ENCODE results near the gene UBE4B. TPM values are rescaled to one million over a fixed set of nuclear protein-coding genes. Genes with fewer than 3 reads are reported as not detected.
A peak's percentile ranks its signal among the peaks of the same experiment; 100 is the strongest.

UBE4B gene
- total RNA-seq, 1 experiment from 2014 or later: 44.7 TPM

DNA sequence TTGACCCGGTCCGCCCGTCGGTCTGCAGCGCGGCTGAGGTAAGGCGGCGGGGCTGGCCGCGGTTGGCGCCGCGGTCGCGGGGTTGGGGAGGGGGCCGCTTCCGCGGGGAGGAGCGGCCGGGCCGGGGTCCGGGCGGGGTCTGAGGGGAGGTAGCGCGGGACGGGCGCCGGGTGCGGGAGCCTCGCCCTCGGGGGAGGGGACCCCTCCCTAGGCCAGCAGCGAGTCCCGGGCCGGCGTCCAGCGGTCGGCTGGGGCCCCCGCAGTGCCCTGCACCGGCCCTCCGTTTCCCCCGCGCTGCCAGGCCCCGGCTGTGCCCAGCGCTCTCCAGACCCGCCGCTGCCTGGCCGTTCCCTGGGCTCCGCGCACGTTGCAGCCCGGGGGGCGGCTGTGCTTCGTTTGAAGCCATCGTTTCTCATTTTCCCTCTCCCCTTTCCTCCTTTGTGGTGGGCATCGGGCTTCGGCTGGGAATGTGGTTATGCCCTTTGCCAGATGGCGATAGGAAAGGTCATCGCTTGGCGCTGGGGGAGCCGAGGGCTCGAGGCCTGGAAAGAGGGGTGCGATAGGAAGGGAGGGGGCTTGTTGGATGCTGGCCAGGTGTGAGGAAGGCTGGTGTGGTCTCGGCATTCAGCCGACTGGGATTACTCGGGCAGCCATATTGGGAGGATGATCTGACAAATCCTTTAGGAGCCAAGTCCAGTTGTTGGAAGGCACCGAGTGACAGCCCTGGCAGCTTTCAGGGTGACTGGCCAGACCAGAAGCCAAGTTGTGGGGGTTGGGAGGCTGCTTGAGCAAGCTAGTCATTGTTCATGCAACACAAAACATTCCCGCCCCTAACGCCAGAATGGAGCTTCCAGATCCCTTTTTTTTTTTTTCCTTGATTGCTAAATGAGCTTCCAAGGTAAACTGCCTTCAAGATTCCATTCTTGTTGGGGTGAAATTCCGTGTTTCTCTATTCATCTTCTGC lies 178.4 kb downstream of the UBE4B start (continued):
- TF ChIP-seq CTCF (IDR thresholded peaks at IDR 0.05 in 2 of 3, conservative IDR thresholded peaks at IDR 0.05 in 1 of 3; ENCODE audit: borderline replicate concordance in 1 of 3, insufficient read depth in 1 of 3, low read depth in 2 of 3, low read length in 2 of 3): no peak
- peak; percentile 28; the same call in 1 of the 2 replicates for TF ChIP-seq POLR2AphosphoS5 (IDR thresholded peaks at IDR 0.05; ENCODE audit: low read depth, low read length)
- TF ChIP-seq SRF (IDR thresholded peaks at IDR 0.05; ENCODE audit: low read depth): no peak
- no peak for TF ChIP-seq TCF7L2 (IDR thresholded peaks at IDR 0.05; ENCODE audit: borderline replicate concordance, extremely low read depth, insufficient read depth, insufficient read length)
- TF ChIP-seq CBX3 (IDR thresholded peaks at IDR 0.05; ENCODE audit: low read depth): 0 out of 2 replicates have a peak, but pooled peaks have one; percentile 41
- no peak for TF ChIP-seq ELF1 (IDR thresholded peaks at IDR 0.05; ENCODE audit: borderline replicate concordance, low read depth)

DNA sequence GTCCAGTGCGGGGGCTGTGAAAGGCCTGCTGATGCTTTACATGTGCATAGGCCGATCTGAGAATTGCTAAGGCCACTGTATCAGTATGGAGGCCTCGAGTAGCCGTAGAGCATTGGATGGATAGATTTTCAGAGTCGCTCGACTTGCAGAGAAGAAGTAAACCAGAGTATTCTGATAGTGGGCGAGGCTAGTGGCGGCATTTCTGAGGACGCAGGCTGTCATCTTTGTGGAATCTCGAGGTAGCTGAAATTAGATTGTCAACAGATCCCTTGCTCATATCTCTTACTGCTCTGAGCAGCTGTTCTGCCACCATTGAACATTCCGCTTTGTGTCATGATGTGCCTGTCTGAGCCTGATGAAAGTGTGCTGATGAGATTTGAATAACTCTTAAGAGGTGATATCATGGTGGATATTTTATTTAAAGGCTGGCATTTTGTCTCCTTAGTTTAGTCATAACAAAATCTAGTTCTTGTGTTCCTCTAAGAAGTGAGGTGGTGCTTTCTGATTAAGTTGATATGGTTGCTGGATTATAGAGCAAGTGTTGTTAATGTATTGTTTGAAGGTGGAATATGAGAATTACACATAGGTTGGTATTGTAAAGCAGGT lies 179.2 kb downstream of the UBE4B start:
- DNase-seq (ENCODE audit: low read depth, low spot score): no peak
- intact Hi-C loops (cut with micrococcal nuclease): loop anchor here (10.0 kb wide), 1 partner anchor 123 kb away; no protein-coding TSS in a partner anchor
- no peaks in the 10 kb centered on the region for H3K27me3 ChIP-seq (ENCODE audit: insufficient read depth, low read length)
- H4K20me1 ChIP-seq (ENCODE audit: insufficient read depth): peaks cover 4% of the 10 kb centered on the region
- peak overlapping the region; percentile 93 to 99 for H3K4me3 ChIP-seq (replicated peaks in 1 of 2; ENCODE audit: low read depth in 1 of 2, low read length in 2 of 2)
- H3K9me2 ChIP-seq (ENCODE audit: insufficient read depth): no peaks in the 10 kb centered on the region
- H3K9ac ChIP-seq (ENCODE audit: low read length): peak overlapping the region; percentile 97
- no peak overlapping the region for H2AFZ ChIP-seq (ENCODE audit: low read depth, low read length, poor library complexity, severe bottlenecking)
- H3K4me2 ChIP-seq (ENCODE audit: low read length): peak overlapping the region; percentile 96
- no peak for ATAC-seq
- BruUV-seq (replicated peaks): no TSS peak
- H3K9me3 ChIP-seq (ENCODE audit: control insufficient read depth in 1 of 2, insufficient read depth in 1 of 2, low read depth in 1 of 2, low read length in 2 of 2): no peaks in the 10 kb centered on the region
- ChIA-PET RAD21 (ENCODE audit: low non-redundant PET in 1 of 2, low total read pairs in 2 of 2, uncharacterized antibody in 2 of 2, unreplicated experiment in 2 of 2) (interaction anchor here in 1 of 2 experiments (1.0 kb wide), 1 partner anchor 126 kb away, joined by 3 read pairs; no protein-coding TSS in a partner anchor), CTCF (interaction anchor here (0.9 kb wide), 1 partner anchor 825 kb away, joined by 3 read pairs; no protein-coding TSS in a partner anchor), POLR2A (interaction anchor here (1.3 kb wide), 1 partner anchor 12 kb away, joined by 3 read pairs; no protein-coding TSS in a partner anchor)
- H3K4me1 ChIP-seq (ENCODE audit: control insufficient read depth in 1 of 2, insufficient read depth in 2 of 2, low read length in 2 of 2): peaks cover 11 to 30% of the 10 kb centered on the region in 2 experiments
- no peaks in the 10 kb centered on the region for H3K36me3 ChIP-seq (ENCODE audit: control insufficient read depth in 1 of 2, insufficient read depth in 2 of 2, low read length in 2 of 2)
- peak overlapping the region; percentile 74 for H3K27ac ChIP-seq (ENCODE audit: low read depth, low read length)
- peaks cover 54% of the 10 kb centered on the region for H3K79me2 ChIP-seq (ENCODE audit: insufficient read depth, low read length)
- TF ChIP-seq SP1 (IDR thresholded peaks at IDR 0.05; ENCODE audit: low read depth) (no peak), EZH2phosphoT487 (IDR thresholded peaks at IDR 0.05; ENCODE audit: borderline replicate concordance) (no peak), ZFX (IDR thresholded peaks at IDR 0.05) (no peak), POLR2A (IDR thresholded peaks at IDR 0.05; ENCODE audit: borderline replicate concordance, extremely low read depth, insufficient read depth, insufficient read length) (no peak), TCF7L2 (IDR thresholded peaks at IDR 0.05; ENCODE audit: borderline replicate concordance, extremely low read depth, insufficient read depth, insufficient read length) (no peak), RAD21 (IDR thresholded peaks at IDR 0.05; ENCODE audit: low read depth) (no peak), ELF1 (IDR thresholded peaks at IDR 0.05; ENCODE audit: borderline replicate concordance, low read depth) (no peak), ATF3 (IDR thresholded peaks at IDR 0.05) (no peak), ZBTB33 (IDR thresholded peaks at IDR 0.05; ENCODE audit: extremely low read depth, insufficient replicate concordance, low read length) (no peak), YY1 (IDR thresholded peaks at IDR 0.05; ENCODE audit: extremely low read depth, insufficient replicate concordance, low read depth, low read length) (no peak), MAX (IDR thresholded peaks at IDR 0.05) (peak; percentile 22; the same call in 1 of the 2 replicates), ZNF274 (IDR thresholded peaks at IDR 0.05; ENCODE audit: low read depth, low read length) (no peak)
